AG08395 (cell line): Measurements from ENCODE around the gene MORN3.
"Not testable (repeated sequence)": the region's sequence is repeated elsewhere in the genome, so short reads cannot be mapped to it uniquely, and the experiment has no call there.

Source experiments
- DNase-seq: peaks from one replicate; pipeline ENCODE4 v3.0.0; 2012; ENCODE audit warnings: mixed read lengths, low spot score

MORN3 gene, protein sequence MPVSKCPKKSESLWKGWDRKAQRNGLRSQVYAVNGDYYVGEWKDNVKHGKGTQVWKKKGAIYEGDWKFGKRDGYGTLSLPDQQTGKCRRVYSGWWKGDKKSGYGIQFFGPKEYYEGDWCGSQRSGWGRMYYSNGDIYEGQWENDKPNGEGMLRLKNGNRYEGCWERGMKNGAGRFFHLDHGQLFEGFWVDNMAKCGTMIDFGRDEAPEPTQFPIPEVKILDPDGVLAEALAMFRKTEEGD

DNA sequence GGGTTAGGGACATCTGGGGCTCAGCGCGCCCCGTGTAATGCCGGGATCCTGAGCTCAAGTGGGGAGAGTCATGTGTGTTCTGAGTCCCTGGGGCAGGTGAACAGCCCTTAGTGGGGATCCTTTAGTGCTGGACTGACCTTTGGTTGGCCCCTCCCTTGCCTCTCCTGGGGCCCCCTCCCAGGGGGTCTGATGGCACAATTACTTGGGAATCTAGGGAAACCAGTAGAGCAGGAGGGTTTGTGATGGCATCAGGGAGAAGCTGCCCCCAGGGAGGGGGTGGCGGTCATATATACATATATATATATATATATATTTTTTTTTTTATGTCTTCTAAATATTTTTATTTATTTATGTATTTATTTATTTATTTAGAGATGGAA lies at the start of gene MORN3:
TSS of gene MORN3 (minus strand) at position 134 of the 380 bp plus-strand sequence. CDS start 171 bp downstream, outside the sequence.
- no peak for DNase-seq

DNA sequence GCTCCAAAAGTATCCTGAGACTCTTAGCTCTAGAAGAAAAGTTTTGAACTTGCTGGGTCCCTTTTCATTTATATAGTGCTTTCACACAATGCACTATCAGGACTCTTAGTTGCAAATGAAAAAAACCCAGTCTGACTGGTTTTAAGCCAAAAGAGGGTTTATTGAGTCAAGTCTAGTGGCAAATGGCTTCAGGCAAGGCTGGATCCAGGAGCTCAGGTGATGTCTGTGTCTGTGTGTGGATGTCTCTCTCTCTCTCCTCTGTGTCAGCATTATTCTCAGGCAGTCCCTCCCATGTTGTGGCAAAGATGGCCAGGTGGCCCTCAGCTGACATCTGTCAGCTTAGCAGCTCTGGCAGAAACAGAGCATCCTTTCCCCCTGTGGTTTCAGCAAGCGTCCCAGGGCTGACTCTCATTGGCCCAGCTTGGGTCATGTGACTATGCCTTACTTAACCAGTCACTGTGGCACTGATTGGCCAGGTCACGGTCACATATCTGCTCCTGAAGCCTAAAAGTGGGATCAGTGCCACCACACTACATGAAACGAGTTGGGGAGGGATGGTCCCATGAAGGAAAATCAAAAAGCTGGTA lies 49.3 kb upstream of the MORN3 start:
- DNase-seq = no peak

DNA sequence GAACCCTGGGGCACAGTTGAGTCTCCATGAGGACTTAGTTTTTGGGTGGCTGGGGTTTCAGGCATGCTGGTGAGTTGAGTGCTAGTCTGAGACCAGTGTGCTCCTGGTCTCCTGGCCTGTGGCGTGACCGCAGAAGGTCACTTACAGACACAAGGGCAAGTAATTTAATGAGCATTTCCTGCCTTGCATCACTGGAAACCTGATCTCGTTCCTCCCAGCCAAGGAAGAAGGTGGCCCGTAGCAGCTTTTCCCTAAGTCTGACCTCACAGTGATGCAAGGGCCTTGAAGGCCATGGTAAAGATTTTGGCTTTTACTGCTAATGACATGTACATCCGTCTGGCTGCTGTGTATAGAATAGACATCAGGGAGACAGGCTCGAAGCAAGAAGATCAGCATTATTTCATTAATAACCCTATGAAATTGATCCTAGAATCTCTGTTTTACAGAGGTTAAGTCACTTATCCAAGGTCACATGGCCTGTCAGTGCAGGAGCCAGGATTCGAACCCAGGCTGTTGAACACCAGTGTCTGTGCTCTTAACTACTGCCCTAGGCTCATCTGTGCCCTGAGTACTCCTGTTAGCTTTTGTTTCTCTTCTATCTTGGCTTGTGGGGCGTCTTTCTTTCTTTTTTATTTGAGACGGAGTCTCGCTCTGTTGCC lies 47.7 kb upstream of the MORN3 start:
- DNase-seq = peak; percentile 43

DNA sequence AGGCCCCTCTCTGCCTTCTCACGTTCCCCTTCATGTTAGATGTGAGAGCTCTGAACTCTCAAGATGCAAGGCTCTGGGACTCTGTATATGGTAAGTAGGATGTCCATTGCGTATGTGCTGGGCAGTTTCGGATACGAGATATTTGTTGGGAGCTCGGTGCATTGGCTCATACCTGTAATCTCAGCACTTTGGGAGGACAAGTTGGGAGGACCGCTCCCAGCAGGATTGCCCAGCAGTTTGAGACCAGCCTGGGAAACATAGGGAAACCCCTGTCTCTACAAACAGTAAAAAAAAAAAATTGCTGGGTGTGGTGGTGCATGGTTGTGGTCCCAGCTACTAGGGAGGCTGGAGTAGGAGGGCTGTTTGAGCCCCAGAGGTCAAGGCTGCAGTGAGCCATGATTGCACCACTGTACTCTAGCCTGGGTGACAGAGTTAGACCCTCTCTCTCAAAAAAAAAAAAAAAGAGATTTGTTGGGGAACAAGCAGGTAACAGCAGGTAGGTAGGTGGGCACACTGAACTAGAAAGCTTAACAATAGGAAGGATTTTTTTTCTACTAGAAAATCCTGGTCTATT lies 46.5 kb upstream of the MORN3 start:
- DNase-seq = no peak

DNA sequence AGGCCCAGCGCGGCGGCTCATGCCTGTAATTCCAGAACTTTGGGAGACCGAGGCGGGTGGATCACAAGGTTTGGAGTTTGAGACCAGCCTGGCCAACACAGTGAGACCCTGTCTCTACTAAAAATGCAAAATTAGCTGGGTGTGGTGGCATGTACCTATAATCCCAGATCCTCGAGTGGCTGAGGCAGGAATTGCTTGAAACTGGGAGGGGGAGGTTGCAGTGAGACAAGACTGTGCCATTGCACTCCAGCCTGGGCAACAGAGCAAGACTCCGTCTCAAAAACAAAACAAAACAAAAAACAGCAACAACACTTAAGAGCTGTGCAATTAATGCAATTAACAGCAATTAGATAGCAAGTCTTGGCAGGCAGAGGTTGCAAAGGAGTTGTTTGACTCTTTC lies 45.6 kb upstream of the MORN3 start:
- DNase-seq = not testable (repeated sequence)

DNA sequence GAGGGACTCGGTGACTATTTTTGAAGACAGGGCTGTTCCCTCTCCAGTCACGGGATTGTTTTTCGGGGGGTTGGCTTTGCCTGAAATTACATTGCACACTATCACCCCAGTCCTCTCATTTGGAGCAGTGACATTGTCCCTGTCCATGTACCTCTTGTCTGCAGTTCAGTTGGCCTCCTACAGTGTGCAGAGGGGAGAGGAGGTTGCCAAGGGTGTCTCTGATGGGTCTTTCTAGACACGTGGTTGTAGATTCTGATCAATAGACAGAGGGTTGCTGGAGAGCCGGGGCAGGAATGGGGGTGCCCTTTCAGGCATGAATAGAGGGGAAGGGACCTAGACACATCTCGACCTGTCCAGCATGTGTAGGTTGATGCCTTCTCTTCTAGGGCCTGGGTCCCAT lies 44.3 kb upstream of the MORN3 start:
- no peak for DNase-seq

DNA sequence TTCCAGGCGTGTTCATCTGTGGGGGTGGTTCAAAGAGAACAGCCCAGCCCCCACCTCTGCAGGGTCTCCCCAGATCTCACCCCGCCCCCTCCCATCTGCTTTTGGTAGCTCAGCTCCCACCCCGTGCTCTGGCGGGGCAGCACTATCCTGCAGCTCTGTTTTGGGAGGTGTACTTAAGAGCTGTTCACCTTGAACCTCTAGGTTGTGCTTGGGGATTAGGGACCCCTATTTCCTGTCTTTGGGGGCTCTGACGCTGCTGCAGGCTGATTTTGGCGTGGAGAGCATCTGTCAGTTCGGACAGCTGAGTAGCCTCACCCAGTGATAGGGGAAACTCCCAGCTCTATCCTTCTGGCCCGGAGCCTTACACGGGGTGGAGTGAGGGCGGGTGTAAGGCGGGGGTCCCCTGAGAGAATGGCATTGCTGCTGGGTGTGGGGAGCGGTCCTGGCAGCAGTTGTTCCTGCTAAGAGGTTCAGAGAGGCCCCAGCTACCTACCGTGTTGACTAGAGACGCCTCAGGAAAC lies 43.9 kb upstream of the MORN3 start:
- DNase-seq = no peak

DNA sequence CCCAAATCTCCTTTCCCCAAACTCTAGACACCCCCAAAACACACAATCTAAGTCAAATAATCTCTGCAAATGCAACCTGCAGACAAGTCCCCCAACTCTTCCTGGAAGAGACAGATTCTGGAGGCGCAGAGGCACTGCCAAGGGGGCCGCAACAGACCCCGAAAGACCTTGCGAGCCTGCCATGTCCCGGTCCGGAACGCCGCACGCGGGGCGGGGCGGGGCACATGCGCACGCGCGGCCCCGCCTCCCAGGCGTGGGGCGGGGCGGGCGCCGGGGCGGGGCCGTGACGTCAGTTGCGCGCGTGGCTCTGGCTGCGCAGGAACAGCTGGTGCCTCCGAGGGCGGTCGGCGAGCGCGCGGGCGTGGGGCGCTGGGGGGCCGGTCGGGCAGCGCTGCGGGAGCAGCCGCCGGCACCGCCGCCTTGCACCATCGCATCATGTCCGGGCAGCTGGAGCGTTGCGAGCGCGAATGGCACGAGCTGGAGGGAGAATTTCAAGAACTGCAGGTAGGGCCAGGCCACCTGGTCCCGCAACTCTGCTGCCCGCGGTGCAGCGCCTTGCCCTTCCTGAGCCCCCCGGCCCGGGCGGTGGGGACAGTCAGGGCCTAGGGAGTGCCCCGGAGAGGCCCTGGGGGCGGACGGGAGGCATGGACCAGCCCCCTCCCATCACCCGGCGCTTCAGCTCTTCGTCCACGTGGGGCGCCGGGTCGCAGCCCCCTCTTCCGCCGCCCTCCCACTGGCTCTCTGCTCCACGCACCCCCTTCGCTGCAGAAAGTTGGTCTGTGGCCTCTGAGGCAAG lies 43.2 kb upstream of the MORN3 start, which contains the start of gene TMEM120B:
TSS of gene TMEM120B (plus strand) at position 292 of the 796 bp plus-strand sequence. CDS start at position 436, 144 bp downstream.
- peak; percentile 96 for DNase-seq

DNA sequence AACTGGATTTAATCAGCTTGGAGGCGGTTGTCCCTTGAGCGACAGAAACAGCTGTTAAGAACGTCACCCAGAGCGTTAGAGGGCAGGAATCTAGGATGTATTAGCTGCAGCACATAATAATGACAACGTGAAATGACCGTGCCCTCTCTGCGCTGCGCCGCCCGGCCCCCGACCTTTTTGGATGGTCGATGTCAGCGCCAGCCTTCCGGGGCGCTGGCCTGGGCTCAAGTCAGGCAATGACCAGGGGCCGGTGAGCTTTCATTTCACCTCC lies 42.7 kb upstream of the MORN3 start:
- no peak for DNase-seq

DNA sequence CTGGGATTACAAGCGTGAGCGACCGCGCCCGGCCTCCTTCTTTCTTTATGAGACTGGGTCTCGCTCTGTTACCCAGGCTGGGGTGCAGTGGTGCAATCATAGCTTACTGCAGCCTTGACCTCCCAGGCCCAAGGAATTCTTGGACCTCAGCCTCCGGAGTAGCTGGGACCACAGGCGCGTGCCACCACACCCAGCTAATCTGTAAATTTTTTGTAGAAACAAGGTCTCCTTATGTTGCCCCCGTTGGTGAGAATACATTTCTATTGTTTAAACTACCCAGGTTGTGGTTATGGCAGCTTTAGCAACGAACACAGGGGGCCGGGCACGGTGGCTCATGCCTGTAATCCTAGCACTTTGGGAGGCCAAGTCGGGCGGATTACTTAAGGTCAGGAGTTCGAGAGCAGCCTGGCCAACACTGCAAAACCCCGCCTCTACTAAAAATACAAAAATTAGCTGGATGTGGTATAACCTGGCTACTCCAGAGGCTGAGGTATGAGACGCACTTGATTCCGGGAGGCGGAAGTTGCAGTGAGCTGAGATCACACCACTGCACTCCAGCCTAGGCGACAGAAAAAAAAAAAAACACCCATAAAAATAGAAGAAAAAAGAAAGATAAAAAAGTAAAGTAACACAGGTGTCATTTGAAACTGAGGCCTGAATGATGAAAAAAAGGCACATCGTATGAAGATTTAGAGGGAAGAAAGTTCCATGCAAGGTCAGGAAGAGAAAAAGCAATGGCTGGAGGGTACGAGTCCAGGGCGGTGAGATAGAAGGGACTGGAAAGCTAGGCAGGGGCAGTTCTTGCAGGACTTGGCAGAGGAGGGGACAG lies 42.1 kb upstream of the MORN3 start:
- no peak for DNase-seq

DNA sequence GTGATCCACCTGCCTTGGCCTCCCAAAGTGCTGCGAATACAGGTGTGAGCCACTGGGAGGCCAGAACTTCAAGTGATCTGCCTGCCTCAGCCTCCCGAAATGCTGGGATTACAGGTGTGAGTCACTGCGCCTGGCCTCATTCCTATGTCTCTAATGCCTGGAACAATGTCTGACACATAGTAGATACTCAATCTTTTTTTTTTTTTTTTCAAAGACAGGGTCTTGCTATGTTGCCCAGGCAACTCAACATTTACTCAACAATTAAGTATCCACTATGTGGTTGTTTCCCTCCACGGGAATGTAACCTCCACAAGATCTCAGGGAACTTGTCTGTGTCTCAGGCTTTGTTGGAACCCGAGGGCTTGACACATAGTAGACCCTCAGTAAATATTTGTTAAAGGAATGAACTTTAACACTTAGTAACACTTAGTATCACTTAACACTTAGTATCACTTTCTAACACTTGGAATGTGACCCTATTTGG lies 40.1 kb upstream of the MORN3 start:
- peak; percentile 34 for DNase-seq

DNA sequence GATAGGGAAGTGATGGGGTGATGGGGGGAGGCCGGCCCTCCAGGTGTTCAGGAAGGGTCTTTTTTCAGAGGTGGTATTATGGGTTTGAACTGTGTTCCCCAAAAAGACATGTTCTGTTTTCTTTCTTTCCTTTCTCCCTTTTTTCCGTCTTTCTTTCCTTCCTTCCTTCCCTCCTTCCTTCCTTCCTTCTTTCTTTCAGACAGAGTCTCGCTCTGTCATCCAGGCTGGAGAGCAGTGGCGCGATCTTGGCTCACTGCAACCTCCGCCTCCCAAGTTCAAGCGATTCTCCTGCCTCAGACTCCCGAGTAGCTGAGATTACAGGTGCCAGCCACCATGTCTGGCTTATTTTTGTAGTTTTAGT lies 39.6 kb upstream of the MORN3 start:
- not testable (repeated sequence) for DNase-seq

DNA sequence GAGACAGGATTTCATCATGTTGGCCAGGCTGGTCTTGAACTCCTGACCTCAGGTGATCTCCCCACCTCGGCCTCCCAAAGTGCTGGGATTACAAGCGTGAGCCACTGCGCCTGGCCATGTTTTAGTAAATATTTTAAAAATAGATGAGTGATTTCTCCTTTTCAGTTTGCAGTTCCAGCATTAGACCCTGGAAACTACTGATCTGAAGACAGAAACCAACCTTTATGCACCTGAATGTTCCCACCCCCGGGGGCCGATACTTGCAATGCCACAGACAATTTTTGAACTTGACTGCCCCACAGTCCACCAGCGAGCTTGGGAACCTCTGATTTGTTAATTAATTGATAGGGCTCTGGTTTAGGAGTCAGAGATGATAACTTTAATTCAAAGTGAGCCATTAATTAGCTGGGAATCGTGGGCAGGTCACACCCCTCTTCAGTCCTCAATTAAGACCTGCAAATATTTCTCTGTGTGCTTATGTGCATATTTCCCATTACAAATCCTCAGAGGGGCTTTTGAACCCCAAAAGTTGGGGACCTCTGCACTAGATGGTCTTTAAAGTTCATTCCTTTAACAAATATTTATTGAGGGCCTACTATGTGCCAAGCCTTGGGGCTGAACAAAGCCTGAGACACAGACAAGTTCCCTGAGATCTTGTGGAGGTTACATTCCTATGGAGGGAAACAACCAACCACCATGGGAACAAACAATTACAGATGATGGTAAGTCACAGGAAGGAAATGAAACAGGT lies 39.0 kb upstream of the MORN3 start:
- DNase-seq = no peak

DNA sequence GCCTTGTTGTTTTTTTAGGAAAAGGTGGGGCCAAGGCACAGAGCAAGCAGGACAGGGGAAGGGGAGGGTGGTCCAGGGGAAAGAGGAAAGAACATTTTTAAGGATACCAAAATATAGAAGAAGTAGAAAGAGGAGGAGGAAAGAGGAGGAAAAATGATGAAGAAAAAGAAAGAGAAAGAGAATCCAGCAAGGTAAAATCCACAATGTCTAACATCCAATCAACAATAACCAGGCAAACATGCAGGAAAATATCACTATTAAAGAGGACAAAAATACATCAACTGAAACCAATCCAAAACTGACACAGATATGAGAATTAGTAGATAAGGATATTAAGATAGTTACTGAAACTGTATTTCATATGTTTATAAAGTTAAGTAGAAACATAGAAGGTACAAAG lies 36.1 kb upstream of the MORN3 start:
- DNase-seq = no peak

DNA sequence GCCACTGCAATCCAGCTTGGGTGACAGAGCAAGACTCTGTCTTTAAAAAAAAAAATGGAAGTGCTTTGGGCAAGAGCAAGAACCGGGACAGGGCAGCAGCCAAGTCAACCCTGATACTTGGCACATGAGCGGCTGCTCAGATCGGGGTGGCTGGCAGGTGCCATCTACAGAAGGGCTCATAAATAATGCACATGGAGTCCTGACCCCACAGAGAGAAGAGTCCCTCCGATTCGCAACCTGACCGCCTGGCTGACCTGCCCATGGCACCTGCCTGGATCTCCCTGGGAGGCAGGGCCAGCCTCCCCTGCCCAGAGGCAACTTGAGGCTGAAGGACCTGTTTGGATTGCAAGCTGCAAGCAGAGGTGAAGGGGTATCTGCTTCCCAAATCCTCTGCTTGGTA lies 33.5 kb upstream of the MORN3 start:
- no peak for DNase-seq

DNA sequence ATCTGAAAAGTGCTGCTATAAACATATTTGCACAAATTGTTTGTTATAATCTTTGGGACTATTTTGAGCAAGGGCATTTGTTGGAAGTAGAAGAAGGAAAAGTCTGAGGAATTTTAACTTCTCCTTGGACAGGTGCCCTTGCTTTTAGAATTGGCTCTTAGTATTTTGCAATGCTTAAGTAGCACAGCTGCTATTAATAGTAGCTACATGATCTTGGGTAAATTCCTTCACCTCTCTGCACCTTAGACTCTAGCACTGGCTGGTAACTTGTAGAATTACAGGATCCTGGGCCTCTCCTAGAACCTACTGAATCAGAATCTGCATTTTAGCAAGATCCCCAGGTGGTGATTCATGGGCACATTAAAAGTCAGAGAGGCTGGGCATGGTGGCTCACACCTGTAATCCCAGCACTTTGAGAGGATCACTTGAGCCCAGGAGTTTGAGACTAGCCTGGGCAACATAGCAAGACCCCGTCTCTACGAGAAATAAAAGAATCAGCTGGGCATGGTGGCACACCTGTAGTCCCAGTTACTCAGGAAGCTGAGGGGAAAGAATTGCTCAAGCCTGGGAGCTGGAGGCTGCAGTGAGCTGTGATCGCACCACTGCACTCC lies 32.3 kb upstream of the MORN3 start:
- no peak for DNase-seq

DNA sequence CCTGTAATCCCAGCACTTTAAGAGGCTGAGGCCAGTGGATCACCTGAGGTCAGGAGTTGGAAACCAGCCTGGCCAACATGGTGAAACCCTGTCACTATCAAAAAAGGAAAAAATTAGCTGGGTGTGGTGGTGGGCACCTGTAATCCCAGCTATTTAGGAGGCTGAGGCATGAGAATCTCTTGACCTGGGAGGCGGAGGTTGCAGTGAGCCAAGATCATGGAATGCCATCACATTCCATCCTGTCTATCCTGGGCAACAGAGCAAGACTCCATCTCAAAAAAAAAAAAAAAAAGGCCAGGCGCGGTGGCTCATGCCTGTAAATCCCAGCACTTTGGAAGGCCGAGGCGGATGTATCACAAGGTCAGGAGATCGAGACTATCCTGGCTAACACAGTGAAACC lies 28.4 kb upstream of the MORN3 start:
- DNase-seq = not testable (repeated sequence)

DNA sequence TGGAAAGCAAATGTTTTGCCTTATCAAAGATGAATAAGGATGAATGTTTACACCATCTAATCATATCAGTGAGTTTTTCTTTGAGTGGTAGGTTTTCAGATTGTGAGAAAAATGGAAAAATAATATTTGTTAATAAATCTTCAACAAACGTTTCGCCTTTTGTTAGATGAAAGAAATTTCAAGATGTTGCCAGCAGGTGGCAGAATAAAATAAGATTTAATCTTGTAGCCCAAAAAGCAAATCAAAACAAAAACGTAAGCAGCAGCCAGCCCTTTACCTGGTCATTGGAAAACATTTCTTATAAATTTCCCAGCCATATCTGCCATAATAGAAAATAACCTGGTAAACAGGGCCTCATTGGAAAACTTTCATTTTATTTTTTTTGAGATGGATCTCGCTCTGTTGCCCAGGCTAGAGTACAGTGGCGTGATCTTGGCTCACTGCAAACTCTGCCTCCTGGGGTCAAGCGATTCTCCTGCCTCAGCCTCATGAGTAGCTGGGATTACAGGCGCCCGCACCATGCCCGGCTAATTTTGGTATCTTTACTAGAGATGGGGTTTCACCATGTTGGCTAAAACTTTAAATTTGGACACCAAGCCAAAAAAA lies 27.7 kb upstream of the MORN3 start:
- peak; percentile 44 for DNase-seq

DNA sequence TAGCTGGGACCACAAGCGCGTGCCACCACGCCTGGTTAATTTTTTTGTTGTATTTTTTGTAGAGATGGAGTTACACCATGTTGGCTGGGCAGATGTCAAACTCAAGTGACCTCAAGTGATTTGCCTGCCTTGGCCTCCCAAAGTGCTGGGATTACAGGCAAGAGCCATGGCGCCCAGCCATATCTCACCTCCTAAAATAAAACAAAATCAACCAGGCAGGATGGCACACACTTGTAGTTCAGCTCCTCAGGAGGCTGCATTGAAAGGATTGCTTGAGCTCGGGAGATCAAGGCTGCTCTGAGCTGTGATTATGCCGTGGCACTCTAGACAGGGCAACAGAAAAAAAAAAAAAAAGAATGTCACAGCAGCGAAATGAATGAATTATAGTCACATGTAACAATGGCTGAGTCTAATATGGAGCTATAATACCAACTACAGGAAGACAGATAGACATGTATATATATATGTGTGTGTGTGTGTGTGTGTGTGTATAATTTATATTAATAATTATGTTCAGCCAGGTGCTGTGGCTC lies 23.8 kb upstream of the MORN3 start:
- DNase-seq = no peak
